IMR-90 (cell line): ENCODE results near the gene BMP10. TPM values are rescaled to one million over a fixed set of nuclear protein-coding genes. Genes with fewer than 3 reads are reported as not detected.

ENCODE experiments used
- ATAC-seq: fragments of 200-7000 bp; cut with Tn5 transposase; 2 replicates; pipeline ENCODE4 v1.9.1; 2020; ENCODE audit warnings: low read depth, mild to moderate bottlenecking, moderate library complexity
- BruUV-seq: library from RNA; stranded (reverse); fragments of 400-500 nt; replicated peaks from 2 replicates; lab custom pipeline; 2021; lab: Mats Ljungman, UMichigan
- CTCF ChIA-PET: fragments of 300-600 bp; formaldehyde crosslinking; extraction: SDS; loops from one replicate; lab custom pipeline; 2021; ENCODE audit warnings: antibody characterized with exemption; lab: Yijun Ruan, JAX
- POLR2A ChIA-PET: fragments of 300-600 bp; sonication (Branson Sonifier 250); formaldehyde crosslinking; loops from one replicate; lab custom pipeline; 2022; ENCODE audit warnings: antibody characterized with exemption; ENCODE audit not compliant: unreplicated experiment; lab: Charles Lee
- DNase-seq: peaks from one replicate; pipeline ENCODE4 v3.0.0; 2013
- H2AFZ ChIP-seq: replicated peaks from 2 replicates; pipeline ENCODE3; 2013; ENCODE audit warnings: low read length, mild to moderate bottlenecking; ENCODE audit not compliant: poor library complexity
- H2AK5ac ChIP-seq: 2 replicates; pipeline ENCODE4 v1.6.1; 2013; ENCODE audit warnings: low read depth, low read length, inconsistent platforms
- H2AK9ac ChIP-seq: replicated peaks from 2 replicates; pipeline ENCODE3; 2013; ENCODE audit warnings: mild to moderate bottlenecking, low read depth, low read length, moderate library complexity; ENCODE audit not compliant: poor library complexity
- H2BK120ac ChIP-seq: 2 replicates; pipeline ENCODE4 v1.6.1; 2013; ENCODE audit warnings: low read depth, low read length, inconsistent platforms
- H2BK15ac ChIP-seq: 3 replicates; pipeline ENCODE4 v1.6.1; 2013; ENCODE audit warnings: low read depth, low read length, inconsistent platforms
- H2BK20ac ChIP-seq: 2 replicates; pipeline ENCODE4 v1.6.1; 2013; ENCODE audit warnings: low read depth, mild to moderate bottlenecking, inconsistent platforms, low read length, moderate library complexity
- H2BK5ac ChIP-seq: 2 replicates; pipeline ENCODE4 v1.6.1; 2013; ENCODE audit warnings: mild to moderate bottlenecking, low read depth, low read length, inconsistent platforms; ENCODE audit not compliant: poor library complexity, severe bottlenecking
- H3K14ac ChIP-seq: replicated peaks from 2 replicates; pipeline ENCODE4 v1.6.1; 2013; ENCODE audit warnings: low read depth, low read length, inconsistent platforms
- H3K18ac ChIP-seq: 2 replicates; pipeline ENCODE4 v1.6.1; 2013; ENCODE audit warnings: low read depth, low read length, control low read depth
- H3K23ac ChIP-seq: 2 replicates; pipeline ENCODE4 v1.6.1; 2013; ENCODE audit warnings: low read depth, low read length, inconsistent platforms
- H3K27ac ChIP-seq: 2 replicates; pipeline ENCODE4 v1.5.1; 2013; ENCODE audit warnings: mild to moderate bottlenecking, control low read depth, low read length; ENCODE audit not compliant: insufficient read depth
- H3K27me3 ChIP-seq: 2 replicates; pipeline ENCODE4 v1.6.1; 2013; ENCODE audit warnings: low read length; ENCODE audit not compliant: control insufficient read depth, insufficient read depth
- H3K36me3 ChIP-seq: 2 replicates; pipeline ENCODE4 v1.6.1; 2013; ENCODE audit warnings: low read length, mixed read lengths; ENCODE audit not compliant: control insufficient read depth, insufficient read depth
- H3K4ac ChIP-seq: 2 replicates; pipeline ENCODE4 v1.6.1; 2013; ENCODE audit warnings: low read depth, low read length, inconsistent platforms
- H3K4me1 ChIP-seq: 2 replicates; pipeline ENCODE4 v1.6.1; 2013; ENCODE audit warnings: low read length, mixed read lengths; ENCODE audit not compliant: control insufficient read depth, insufficient read depth
- H3K4me2 ChIP-seq: 2 replicates; pipeline ENCODE4 v1.6.1; 2013; ENCODE audit warnings: low read depth, mild to moderate bottlenecking, control low read depth, low read length, moderate library complexity
- H3K4me3 ChIP-seq: 2 replicates; pipeline ENCODE4 v1.5.1; 2013; ENCODE audit warnings: low read depth, mild to moderate bottlenecking, control low read depth, low read length, moderate library complexity; ENCODE audit not compliant: insufficient read depth
- H3K56ac ChIP-seq: 2 replicates; pipeline ENCODE4 v1.6.1; 2013; ENCODE audit warnings: low read length, inconsistent platforms; ENCODE audit not compliant: insufficient read depth; ENCODE audit errors: extremely low read depth
- H3K79me1 ChIP-seq, 2 experiments: 2 replicates each; pipeline ENCODE4 v1.6.1; 2013; ENCODE audit warnings: low read length in 2 of 2, inconsistent platforms in 1 of 2, low read depth in 1 of 2
- H3K9ac ChIP-seq: 2 replicates; pipeline ENCODE4 v1.6.1; 2013; ENCODE audit warnings: low read depth, low read length, control low read depth
- H3K9me1 ChIP-seq: 2 replicates; pipeline ENCODE4 v1.6.1; 2013; ENCODE audit warnings: low read length, inconsistent platforms; ENCODE audit not compliant: insufficient read depth
- H3K9me3 ChIP-seq: 2 replicates; pipeline ENCODE4 v1.6.1; 2013; ENCODE audit warnings: low read length; ENCODE audit not compliant: control insufficient read depth, insufficient read depth
- H4K20me1 ChIP-seq: 2 replicates; pipeline ENCODE4 v1.6.1; 2013; ENCODE audit warnings: low read length, inconsistent platforms; ENCODE audit not compliant: insufficient read depth
- H4K5ac ChIP-seq: 2 replicates; pipeline ENCODE4 v1.6.1; 2013; ENCODE audit warnings: mild to moderate bottlenecking, low read depth, low read length, control low read depth
- H4K8ac ChIP-seq, 2 experiments: 2 replicates each; pipeline ENCODE4 v1.6.1; 2013; ENCODE audit warnings: low read depth in 2 of 2, low read length in 2 of 2, control low read depth in 1 of 2, inconsistent platforms in 1 of 2
- H4K91ac ChIP-seq: 2 replicates; pipeline ENCODE4 v1.6.1; 2013; ENCODE audit warnings: low read depth, low read length, inconsistent platforms; ENCODE audit not compliant: insufficient read depth
- NFE2L2 ChIP-seq: fragments of 150-350 bp; IDR thresholded peaks from 2 replicates; pipeline ENCODE4 v1.6.1; 2016; ENCODE audit warnings: low read depth, mild to moderate bottlenecking, low read length
- RAD21 ChIP-seq: IDR thresholded peaks from 2 replicates; pipeline ENCODE4 v1.6.1; 2012; ENCODE audit warnings: low read length, improper control_type of control experiment
- WGBS, 2 experiments: methylation state at CpG; one replicate each; pipeline versions ENCODE4 v1.1.5 to v1.1.7; 2013; ENCODE audit warnings: missing lambda C conversion rate in 2 of 2; ENCODE audit not compliant: insufficient read length in 1 of 2; ENCODE audit errors: extremely low coverage in 2 of 2; 5-methylcytosine and 5-hydroxymethylcytosine counted together
- dilution Hi-C: fragments of 300-500 bp; cut with HindIII; formaldehyde crosslinking; loops from one replicate; pipeline ENCODE4 v1.14.3; 2018; ENCODE audit warnings: low sequenced_read_pairs; ENCODE audit not compliant: unreplicated experiment
- in situ Hi-C: fragments of 300-500 bp; cut with MboI; formaldehyde crosslinking; loops from 3 replicates; pipeline ENCODE4 v1.14.3; 2019; ENCODE audit warnings: low sequenced_read_pairs, inconsistent platforms, mixed read lengths
- intact Hi-C: fragments of 100-400 bp; cut with micrococcal nuclease; formaldehyde crosslinking; loops from 2 replicates; pipeline ENCODE4 v1.10.0; 2022
- polyA plus RNA-seq, 3 experiments: library from polyadenylated mRNA; depleted of rRNA; stranded (reverse); fragments of >200 nt; gene quantifications; 2 replicates each; pipeline ENCODE4 v1.2.3, GENCODE V29; 2012; ENCODE audit warnings: low replicate concordance in 1 of 3
- total RNA-seq: library from RNA; depleted of rRNA; stranded (reverse); fragments of >200 nt; gene quantifications from 2 replicates; pipeline ENCODE4 v1.2.3, GENCODE V29; 2012

BMP10 gene
- total and polyA plus RNA-seq, 2 of the 4 experiments (the other 2 are of a cell fraction) = not detected

GRCh38 chr2:68907920-68908253 lies 36.7 kb upstream of the BMP10 start:
- ATAC-seq = no peak

More at GRCh38 chr2:68907920-68908253, 36.7 kb upstream of the BMP10 start:
- peaks cover 6% of the 10 kb centered on the region; the same call in 1 of the 2 replicates for H3K9me1 ChIP-seq
- TF ChIP-seq RAD21 = no peak
- no peak for TF ChIP-seq NFE2L2
- no TSS peak for BruUV-seq
- no peak overlapping the region for H3K23ac ChIP-seq
- in situ Hi-C loops (no loop called here), intact Hi-C loops (loop anchor here (5.0 kb wide), 1 partner anchor 51 kb away; no protein-coding TSS in a partner anchor), dilution Hi-C loops (no loop called here)
- no peaks in the 10 kb centered on the region for H3K79me1 ChIP-seq
- peaks cover 10% of the 10 kb centered on the region for H3K4me1 ChIP-seq
- H2BK5ac ChIP-seq = no peak overlapping the region
- no peaks in the 10 kb centered on the region for H3K9me3 ChIP-seq
- no peak overlapping the region for H3K56ac ChIP-seq
- H2AK9ac ChIP-seq = peak overlapping the region; percentile 65
- peak overlapping the region; percentile 51 to 71; a peak in 3 of 4 replicates for H4K8ac ChIP-seq
- H3K27ac ChIP-seq = no peak overlapping the region
- H3K9ac ChIP-seq = no peak overlapping the region
- no peaks in the 10 kb centered on the region for H3K27me3 ChIP-seq
- H4K5ac ChIP-seq = no peak overlapping the region
- CTCF ChIA-PET = interaction anchor here (1.2 to 2.8 kb wide), 4 partner anchors 48 to 313 kb away, joined by 3 to 13 read pairs (median 4); no protein-coding TSS in a partner anchor
- peak overlapping the region; percentile 76; the same call in 2 of the 3 replicates for H2BK15ac ChIP-seq
- peak overlapping the region; percentile 97 for H2AK5ac ChIP-seq
- POLR2A ChIA-PET = no interaction called here
- 0 out of 2 replicates have a peak overlapping the region, but pooled peaks have one; percentile 2 for H3K14ac ChIP-seq
- peak overlapping the region; percentile 39 for H4K91ac ChIP-seq
- no peak overlapping the region for H3K4me2 ChIP-seq
- H2BK120ac ChIP-seq = peak overlapping the region; percentile 95
- no peak for DNase-seq
- H3K4ac ChIP-seq = peak overlapping the region; percentile 84; the same call in 1 of the 2 replicates
- no peak overlapping the region for H2AFZ ChIP-seq
- H2BK20ac ChIP-seq = peak overlapping the region; percentile 90
- H3K36me3 ChIP-seq = no peaks in the 10 kb centered on the region
- no peaks in the 10 kb centered on the region for H4K20me1 ChIP-seq
- peak overlapping the region; percentile 7; the same call in 1 of the 2 replicates for H3K18ac ChIP-seq
- no peak overlapping the region for H3K4me3 ChIP-seq
- no CpG with 5 or more reads among the region's 4 CpGs for WGBS, 2 experiments
